Hypothalamus (tissue), 51 donors: Measurements from ENCODE around the gene TNNT3.

Experiments
- DNase-seq, 51 donors: peaks; one replicate each; lab custom pipeline; 2025; lab: John Stamatoyannopoulos, UW

TNNT3 gene

GRCh38 chr11:1946812-1947484 is 27.4 kb downstream of the TNNT3 start, which contains the start of gene MRPL23:
Gene MRPL23 (plus strand): TSS chr11:1947332. CDS start chr11:1947363, 31 bp downstream.
- DNase-seq: no peak

DNA sequence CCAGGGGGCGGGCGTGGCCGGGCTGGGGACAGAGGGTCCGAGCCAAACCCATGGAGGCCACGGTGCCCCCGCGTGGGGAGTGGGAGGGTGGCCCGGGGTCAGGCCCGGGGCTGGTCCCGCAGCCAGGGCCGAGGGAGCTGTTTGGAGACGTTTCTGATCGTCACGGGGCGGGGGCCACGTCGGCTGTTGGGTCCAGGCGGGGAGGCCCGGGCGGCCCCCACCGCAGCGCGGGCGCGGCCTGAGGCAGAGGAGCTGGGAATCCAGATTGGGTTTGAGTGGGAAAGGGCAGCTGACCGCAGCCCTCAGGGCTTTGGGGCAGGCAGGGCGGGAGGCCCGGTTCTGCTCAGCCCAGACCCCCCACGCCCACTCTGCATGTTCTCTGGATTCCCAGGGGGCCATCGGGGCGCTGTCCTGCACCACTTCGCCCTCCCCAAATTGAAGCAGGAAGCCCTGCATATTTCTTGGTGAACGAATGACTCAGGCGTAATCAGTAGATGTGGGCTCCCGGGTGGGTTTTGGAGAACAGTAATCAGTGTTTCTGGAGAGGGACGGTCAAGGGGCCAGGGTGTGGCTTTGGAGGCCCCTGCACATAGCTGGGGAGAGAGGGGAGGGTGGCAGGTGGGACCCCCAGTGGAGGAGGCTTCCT is 28.2 kb downstream of the TNNT3 start:
- DNase-seq: no peak

DNA sequence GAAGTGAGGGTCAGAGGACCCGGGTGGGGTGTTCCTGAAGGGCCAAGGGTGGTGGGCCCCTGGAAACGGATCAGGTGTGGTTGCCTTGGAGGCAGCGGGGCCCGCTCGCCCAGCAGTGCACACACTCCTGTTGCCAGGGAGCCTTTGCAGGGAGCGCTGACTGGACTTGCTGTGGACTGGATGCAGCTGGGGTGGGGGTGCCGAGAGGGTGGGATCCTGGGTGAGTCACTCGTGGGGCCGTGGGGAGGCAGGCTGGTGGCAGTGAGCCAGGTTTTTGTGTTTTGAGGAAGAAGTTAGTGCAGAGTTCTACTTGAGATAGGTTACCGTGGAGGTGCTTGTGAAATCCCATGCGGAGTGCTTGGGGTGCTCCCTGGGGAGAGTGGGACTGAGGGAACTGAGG is 28.9 kb downstream of the TNNT3 start:
- DNase-seq: no peak

DNA sequence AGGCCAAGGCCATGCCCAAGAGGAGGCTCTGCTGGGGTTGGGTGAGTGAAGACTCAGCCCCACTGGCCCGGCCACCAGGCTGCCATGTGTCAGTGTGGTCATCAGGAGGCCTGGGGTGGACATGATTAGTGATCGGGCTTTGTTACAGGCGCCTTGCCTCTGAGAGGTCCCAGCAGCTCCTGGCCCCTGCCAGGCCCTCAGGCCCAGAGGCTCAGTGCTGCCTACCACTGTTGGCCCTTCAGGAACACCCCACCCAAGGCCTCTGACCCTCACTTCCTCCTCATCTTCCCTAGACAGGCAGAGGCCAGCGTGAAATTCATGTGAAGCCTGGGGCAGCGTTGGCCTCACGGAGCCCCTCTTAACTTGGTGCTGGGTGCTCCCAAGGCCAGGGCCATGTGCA is 29.8 kb downstream of the TNNT3 start:
- no peak for DNase-seq

GRCh38 chr11:1949922-1950321 is 30.4 kb downstream of the TNNT3 start:
- DNase-seq: no peak

DNA sequence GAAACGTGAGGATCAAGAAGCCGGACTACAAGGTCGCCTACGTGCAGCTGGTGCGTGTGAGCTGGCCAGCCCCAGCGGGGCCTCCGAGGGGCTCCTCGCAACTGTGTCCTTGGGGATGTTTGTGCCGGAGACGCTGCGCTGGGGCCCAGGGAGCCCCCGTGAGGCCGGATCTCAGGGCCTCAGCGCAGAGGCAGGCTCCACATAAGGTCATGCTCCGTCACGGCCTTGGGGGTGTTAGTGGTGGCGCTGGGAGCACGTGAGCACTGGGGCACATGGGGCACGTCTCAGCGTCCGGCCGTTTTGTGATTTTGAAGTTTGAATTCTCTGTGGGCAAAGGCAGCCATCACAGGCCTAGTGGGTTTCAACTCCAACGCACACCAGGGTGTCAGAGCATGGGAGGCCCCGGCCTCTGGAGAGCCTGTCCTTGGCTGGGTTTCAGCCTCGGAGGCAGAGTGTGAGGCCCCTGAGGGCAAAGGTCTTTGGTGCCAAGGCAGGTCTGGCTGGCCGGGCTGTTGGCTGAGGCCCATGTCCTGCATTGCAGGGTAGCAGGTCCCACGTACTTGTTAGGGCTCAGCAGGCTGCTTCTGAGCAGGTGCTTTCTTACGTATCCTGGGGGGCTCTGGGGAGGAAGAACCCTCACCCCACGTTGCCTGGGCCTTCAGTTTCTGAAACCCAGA is 33.4 kb downstream of the TNNT3 start:
- no peak for DNase-seq

- no peak for DNase-seq
These were observed 34.2 kb downstream of the TNNT3 start for GRCh38 chr11:1953489-1954266.

- no peak for DNase-seq
These were observed 38.9 kb downstream of the TNNT3 start for GRCh38 chr11:1958367-1958766.

DNA sequence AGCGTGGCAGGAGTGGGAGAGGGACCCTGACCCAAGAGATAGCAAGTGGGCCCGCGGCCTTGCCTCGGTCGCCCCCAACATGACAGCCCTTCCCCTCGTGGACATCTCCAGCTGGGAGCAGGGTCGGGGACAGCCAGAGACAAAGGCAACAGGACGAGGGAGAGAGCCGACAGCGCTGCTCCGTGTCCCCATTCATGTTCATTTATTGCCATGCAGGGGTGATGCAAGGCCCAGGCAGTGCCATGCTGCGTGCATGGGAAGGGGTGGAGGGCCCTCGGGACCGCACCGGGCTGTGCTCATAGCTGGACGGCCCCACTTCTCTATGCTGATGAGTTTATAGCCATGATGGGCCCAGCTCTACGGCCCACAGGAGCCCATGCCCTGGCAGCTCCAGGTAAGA is 40.3 kb downstream of the TNNT3 start:
- DNase-seq: no peak

DNA sequence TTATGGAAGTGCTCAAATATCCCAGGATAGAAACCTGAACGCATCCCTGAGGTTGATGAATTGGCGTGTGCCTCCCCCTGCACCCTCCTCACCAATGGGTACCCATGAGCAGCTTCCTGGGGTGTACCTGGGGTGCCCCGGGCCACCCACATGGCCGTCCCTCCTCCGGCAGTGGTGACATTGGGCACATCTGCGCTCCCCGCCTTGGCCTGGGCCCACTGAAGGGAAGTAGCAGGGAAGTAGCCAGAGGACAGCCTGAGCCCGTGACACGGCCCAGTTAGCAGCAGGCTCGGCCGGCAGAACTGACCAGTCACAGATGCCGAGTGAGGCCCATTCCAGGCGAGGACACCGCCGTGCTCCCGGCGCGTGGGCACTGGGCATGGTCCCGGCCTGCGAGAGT is 44.4 kb downstream of the TNNT3 start:
- DNase-seq: no peak

- no peak for DNase-seq
These were observed 44.8 kb downstream of the TNNT3 start for GRCh38 chr11:1964348-1964747.

GRCh38 chr11:1964955-1965354 is 45.5 kb downstream of the TNNT3 start:
- DNase-seq: no peak

GRCh38 chr11:1966531-1966930 is 47.0 kb downstream of the TNNT3 start:
- DNase-seq: no peak

GRCh38 chr11:1967641-1968225 is 48.2 kb downstream of the TNNT3 start:
- no peak for DNase-seq

DNA sequence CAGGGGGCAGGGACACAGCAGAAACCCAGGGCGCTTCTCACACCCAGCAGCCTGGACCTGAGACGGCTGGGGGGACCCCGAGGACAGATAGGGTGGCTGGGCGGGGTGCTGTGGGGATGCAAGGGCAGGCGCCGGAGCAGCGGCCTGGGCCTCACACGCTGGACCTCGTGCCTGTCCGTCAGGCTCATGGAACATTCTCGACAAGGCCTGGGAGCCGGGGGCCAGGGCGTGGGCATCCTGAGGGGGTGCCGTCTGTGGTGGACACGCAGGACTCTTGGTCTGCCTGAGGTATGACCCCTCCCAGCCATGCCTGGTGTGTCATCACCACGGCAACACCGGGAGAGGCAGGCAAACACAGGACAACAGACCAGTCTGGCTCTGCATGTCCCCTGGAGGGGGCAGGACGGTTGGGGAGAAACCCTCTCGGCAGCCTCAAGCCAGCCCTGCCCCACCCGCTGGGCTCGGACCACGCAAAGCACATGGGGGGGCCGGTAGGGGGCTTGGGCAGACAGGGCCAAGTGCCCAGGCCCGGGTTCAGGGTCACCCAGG is 49.0 kb downstream of the TNNT3 start:
- no peak for DNase-seq

GRCh38 chr11:1969035-1969434 is 49.5 kb downstream of the TNNT3 start:
- no peak for DNase-seq

- DNase-seq: no peak
These were observed 50.3 kb downstream of the TNNT3 start for GRCh38 chr11:1969776-1970175.

DNA sequence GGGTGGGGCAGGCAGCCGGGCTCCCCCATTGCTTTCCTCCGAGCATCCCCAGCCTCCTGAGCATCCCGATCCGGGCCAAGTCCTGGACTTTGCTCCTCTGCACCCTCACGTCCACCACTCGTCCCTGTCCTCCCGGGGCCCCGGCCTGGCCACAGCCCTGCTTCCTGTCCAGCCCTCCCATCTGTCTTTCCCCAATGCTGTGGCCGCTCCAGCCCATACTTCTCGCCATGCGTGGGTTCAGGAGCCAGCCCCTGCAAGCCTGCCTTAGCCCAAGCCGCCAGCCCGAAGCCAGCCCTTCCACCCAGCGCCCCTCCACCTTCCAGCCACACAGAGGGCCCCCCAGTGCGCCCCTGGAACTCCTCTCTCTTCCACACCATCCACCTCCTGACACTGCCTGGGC is 51.5 kb downstream of the TNNT3 start:
- no peak for DNase-seq

- no peak for DNase-seq
These were observed 55.7 kb downstream of the TNNT3 start for GRCh38 chr11:1975185-1975584.

GRCh38 chr11:1978720-1979473 is 59.4 kb downstream of the TNNT3 start:
- no peak for DNase-seq
